Measurements from ENCODE around the gene CCDC142. TPM values are rescaled to one million over a fixed set of nuclear protein-coding genes. Genes with fewer than 3 reads are reported as not detected.
"Not testable (repeated sequence)": the region's sequence is repeated elsewhere in the genome, so short reads cannot be mapped to it uniquely, and the experiment has no call there.

Gene CCDC142
- total RNA-seq, 4 donors from 2014 or later = 7.4 to 31.6 (median 27.3) TPM

DNA sequence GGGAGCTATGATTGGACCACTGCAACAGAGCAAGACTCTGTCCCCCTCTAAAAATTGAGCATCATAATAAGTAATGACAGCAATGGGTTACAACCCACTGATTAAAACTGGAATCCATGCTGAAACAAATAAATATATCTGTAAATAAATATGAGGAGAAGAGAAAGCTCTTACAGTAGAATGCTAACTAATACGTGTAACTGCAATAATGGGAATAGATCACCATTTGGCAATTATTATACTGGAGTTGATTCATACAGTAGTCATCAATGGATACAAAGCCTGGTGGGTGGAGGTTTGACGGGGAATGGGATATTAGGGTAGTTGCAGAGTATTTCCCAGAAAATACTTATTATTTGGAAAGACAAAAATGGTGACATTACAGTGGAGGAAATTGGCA, 34.0 kb downstream of the CCDC142 start:
- DNase-seq (ENCODE audit: low spot score) (no peak), ATAC-seq (ENCODE audit: low FRiP score) (no peak)
- TF ChIP-seq, protein P1, sequence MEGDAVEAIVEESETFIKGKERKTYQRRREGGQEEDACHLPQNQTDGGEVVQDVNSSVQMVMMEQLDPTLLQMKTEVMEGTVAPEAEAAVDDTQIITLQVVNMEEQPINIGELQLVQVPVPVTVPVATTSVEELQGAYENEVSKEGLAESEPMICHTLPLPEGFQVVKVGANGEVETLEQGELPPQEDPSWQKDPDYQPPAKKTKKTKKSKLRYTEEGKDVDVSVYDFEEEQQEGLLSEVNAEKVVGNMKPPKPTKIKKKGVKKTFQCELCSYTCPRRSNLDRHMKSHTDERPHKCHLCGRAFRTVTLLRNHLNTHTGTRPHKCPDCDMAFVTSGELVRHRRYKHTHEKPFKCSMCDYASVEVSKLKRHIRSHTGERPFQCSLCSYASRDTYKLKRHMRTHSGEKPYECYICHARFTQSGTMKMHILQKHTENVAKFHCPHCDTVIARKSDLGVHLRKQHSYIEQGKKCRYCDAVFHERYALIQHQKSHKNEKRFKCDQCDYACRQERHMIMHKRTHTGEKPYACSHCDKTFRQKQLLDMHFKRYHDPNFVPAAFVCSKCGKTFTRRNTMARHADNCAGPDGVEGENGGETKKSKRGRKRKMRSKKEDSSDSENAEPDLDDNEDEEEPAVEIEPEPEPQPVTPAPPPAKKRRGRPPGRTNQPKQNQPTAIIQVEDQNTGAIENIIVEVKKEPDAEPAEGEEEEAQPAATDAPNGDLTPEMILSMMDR (IDR thresholded peaks at IDR 0.05) = no peak

DNA sequence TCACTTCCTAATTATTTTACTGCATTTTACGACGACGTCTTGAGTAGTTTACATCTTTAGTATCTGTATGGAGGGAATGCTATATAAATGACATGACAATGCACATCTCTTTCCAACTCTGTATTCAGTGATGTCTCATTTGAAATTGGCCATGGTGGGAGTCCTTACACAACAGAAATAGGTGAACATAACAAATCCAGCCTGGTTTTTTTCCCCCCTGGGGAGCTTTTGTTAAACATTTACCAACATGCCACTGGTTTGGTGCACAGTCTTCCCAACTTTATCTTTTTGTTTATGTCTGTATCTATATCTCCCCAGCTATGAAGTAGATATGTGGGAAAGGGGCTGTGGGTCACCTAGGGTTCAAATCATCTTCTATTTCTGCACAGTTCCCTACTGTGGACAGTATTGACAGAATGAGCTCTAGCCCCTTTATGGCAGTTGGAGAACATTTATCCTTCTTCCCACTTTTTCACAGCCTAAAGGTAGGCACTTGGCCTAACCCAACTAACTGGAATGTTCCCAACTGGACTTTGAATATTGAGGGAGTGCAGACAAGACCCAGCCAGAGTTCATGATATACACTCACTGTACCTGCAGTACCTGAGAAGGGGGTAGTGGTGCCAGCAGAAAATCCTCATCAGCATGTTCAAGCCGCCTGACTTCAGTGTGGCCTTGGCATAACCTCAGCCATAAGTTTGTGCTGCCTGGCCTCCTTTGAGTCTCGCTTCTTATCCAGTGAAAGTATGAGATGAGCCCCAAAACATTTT, 35.4 kb downstream of the CCDC142 start:
- no peak for DNase-seq (ENCODE audit: low spot score)
- TF ChIP-seq, protein P1 (IDR thresholded peaks at IDR 0.05) = no peak
- ATAC-seq (ENCODE audit: low FRiP score) = no peak

DNA sequence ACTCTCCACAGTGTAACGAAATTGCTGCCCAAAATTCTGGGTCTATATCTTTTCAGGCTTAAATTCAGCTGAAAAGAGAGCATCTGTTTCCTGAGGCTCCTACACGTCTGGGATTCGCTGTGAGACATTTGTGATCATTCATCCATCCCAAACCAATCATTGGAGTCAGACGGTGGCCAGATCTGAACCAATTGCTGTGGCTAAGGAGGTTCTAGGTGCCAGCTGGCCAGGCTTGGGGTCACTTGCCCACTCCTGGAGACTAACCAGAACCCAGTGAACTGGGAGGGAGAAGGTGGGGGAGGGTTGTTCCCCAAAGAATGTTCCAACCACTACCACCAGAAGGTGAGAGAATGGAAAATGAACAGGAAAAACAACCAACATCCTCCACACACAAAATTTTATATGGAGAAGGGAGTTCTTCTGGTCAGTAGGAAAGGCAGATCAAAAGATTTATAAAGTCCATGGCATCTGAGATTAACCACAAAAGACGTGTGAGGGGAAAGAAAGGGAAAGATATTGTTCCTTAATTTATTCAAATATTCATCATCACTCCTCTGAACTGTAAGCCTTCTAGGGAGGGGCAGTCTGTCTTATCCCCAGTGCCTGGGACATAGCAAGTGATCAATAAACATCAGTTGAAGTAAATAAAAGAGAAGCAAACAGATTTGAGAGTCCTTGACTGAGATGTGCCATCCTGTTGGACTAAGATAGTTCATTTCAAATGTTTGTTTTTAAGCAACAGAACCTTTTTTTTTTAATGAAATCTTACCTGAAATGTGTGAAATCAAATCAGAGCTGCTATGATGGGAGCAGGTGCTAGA, 38.1 kb downstream of the CCDC142 start:
- TF ChIP-seq, protein P1 (IDR thresholded peaks at IDR 0.05) = no peak
- ATAC-seq (ENCODE audit: low FRiP score) = no peak
- no peak for DNase-seq (ENCODE audit: low spot score)

DNA sequence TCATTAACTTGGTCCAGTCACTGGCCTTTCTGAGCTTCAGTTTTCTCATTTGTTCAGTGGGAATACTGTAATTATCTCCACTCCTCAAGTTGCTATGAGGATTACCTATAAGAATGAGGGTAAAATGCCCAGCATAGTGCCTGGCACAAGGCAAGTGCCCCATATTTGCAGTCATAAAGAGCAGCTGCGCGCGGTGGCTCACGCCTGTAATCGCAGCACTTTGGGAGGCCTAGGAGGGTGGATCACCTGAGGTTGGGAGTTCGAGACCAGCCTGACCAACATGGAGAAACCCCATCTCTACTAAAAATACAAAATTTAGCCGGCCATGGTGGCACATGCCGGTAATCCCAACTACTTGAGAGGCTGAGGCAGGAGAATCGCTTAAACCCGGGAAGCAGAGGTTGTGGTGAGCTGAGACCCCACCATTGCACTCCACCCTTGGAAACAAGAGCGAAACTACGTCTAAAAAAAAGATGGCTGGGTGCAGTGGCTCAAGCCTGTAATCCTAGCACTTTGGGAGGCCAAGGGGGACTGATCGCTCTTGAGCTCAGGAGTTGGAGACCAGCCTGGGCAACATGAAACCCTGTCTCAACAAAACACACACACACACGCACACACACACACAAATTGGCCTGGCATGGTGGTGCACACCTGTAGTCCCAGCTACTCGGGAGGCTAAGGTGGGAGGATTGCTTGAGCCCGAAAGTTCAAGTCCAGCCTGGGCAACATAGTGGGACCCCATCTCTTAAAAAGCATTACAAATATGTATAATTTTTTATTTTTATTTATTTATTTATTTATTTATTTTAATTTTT, 40.1 kb downstream of the CCDC142 start:
- not testable (repeated sequence) for DNase-seq (ENCODE audit: low spot score); ATAC-seq (ENCODE audit: low FRiP score)

DNA sequence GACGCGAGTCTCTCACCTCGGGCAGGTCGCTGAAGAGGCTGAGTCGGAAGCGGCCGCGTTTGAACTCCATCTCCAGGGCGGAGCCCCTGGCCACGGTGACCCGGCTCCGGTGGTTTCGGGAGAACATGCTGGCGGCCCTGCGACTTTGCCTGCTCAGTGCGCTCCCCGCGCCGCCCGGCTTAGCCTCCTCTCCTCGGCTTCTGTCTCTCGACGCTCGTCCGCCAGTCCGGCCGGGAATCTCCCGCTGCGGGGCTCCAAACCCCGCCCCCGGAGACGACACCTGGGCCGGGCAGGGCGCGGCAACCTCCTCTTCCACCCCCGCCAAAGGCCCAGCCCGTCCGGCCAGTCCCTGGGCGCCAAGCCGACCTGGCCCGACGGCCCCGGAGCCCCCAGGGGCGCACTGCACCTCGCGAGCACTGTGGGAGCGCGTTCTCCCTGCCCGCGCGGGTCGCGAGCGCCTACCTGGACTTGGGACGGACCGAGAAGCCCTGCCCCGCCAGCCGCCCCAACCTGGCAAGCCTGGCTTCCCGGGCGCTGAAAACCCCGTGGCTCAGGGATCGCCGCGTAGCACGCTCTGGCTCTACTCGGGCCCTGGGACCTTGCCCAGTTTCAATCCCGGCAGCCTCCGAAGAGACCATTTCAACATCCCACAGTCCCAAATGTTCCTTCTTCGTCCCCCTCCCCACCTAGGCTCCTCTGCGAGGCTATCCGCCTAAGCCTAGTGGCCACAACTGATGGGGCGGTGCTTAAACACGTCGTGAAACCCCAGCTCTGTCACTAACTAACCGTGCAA, 40.9 kb downstream of the CCDC142 start, which contains the start of gene RTKN:
Gene RTKN, minus strand, starts transcription at position 248 of the 793 bp plus-strand sequence. Its CDS starts 121 bp downstream, at position 127.
- DNase-seq (ENCODE audit: low spot score) = no peak
- TF ChIP-seq, protein P1 (IDR thresholded peaks at IDR 0.05) = no peak
- peak; percentile 83 for ATAC-seq (ENCODE audit: low FRiP score)

DNA sequence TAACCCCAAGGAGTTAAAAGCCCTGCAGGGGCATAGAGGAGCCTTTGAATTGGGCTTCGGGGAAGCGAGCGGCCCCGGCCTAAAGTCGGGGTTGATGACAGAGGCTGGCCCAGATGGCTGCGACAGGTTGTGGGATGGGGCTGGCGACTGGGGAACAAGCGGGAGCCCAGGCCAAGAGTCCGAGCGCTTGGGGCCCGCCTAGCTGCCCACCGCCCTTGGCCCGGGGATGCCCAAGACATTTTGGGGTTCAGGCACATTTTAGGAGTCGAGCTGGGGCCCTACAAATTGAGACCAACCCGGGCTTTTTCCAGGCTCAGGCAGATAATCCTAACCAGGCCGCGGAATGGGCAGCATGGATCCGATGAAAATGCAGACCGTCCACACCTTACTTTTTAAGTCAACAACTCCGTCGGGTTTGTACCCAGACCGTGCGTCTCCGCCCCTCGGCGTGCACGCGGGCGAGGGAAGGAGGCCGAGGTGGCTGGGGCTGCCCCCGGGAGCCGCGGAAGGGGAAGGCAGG, 41.6 kb downstream of the CCDC142 start:
- ATAC-seq (ENCODE audit: low FRiP score) (no peak), DNase-seq (ENCODE audit: low spot score) (no peak)
- TF ChIP-seq, protein P1 (IDR thresholded peaks at IDR 0.05) = no peak

Measured in omental fat pad (tissue), 4 donors.